HG02840 (cell line): Measurements from ENCODE around the gene RPL6.
"Not testable (repeated sequence)": the region's sequence is repeated elsewhere in the genome, so short reads cannot be mapped to it uniquely, and the experiment has no call there.

Experiments used
- ATAC-seq: cut with Tn5 transposase; IDR thresholded peaks from one replicate; pipeline ENCODE4 v1.9.1; 2021; ENCODE audit warnings: mild to moderate bottlenecking, moderate library complexity, moderate number of reproducible peaks; ENCODE audit not compliant: unreplicated experiment, low FRiP score

Gene RPL6

GRCh38 chr12:112409064-112409905 lies at the start of gene RPL6:
TSS of gene RPL6 (minus strand) at chr12:112409605. CDS start at chr12:112408656, 949 bp downstream.
- ATAC-seq: peak; percentile 82

DNA sequence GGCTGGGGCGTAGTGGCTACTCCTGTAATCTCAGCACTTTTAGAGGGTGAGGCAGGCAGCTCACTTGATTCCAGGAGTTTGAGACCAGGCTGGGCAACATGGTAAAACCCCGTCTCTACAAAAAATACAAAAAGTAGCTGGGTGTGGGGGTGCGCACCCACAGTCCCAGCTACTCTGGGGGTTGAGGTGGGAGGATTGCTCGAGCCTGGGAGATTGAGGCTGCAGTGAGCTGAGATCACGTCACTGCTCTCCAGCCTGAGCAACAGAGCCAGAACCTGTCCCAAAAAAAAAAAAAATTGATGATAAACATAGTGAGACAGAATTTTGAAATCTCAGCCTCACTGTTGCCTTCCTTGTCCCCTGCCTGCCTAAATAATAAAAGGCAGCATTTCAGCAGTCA lies 49.3 kb upstream of the RPL6 start:
- ATAC-seq: no peak

DNA sequence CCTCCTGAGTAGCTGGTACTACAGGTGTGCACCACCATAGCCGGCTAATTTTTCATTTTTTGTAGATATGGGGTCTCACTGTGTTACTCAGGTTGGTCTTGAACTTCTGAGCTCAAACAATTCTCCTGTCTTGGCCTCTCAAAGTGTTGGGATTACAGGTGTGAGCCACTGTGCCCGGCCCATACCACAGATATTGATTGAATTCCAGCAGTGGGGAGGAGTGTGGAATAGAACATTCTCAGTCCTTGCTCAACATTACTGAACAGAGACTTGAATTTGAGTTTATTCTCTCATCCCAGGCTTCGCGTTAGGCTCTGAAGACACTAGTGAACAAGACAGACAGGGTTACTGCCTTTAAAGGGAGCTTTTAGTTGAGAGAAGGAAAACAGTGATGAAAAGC lies 48.9 kb upstream of the RPL6 start:
- no peak for ATAC-seq

GRCh38 chr12:112457142-112457541 lies 47.7 kb upstream of the RPL6 start:
- not testable (repeated sequence) for ATAC-seq

DNA sequence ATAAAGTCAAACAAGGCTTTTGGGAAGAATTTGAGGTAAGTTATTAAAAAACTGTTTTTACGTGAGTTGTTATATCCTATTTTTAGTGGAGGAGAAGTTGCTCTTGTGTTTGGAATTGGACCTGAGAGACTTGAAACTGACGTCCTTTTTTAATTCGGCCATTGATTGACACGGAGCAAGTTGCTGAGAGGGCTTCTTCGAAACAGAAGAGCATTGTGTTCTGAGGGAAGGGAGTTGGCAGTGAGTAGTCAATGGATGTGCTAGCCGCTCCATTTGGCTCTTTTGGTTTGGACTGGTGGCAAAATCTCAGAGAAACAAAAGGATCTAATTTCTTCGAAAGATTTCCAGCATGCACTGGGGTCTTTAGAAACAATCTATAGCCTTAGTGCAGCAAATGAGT lies 46.6 kb upstream of the RPL6 start:
- no peak for ATAC-seq

DNA sequence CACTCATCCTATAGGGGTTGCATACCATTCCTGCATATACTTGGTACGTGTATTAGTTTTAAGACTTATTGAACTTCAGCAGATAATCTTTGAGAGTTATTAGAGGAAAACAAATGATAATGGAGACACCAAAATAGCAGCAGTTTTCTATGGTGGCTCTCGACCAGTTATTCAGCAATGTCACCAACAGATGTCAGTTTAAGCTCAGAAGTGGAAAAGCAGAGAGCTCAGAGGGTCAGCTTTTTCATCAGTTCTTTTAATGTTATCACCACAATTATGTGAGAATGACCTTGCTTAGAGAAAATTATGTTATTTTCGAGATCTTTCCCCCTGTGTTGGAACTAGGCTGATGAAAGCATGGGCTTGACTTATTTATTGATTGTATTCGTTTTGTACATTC lies 41.3 kb upstream of the RPL6 start:
- no peak for ATAC-seq

DNA sequence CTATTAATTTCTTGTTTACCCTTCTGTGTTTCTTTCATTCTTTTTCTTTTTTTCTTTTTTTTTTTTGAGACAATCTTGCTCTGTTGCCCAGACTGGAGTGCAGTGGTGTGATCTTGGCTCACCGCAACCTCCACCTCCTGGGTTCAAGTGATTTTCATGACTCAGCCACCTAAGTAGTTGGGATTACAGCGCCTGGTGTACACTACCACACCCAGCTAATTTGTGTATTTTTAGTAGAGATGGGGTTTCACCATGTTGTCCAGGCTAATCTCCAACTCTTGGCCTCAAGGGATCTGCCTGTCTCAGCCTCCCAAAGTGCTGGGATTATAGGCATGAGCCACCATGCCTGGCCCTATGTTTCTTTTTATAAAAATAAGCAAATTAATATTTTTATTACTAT lies 38.8 kb upstream of the RPL6 start:
- not testable (repeated sequence) for ATAC-seq

- ATAC-seq: no peak
These were observed 37.7 kb upstream of the RPL6 start for GRCh38 chr12:112447106-112447505.

DNA sequence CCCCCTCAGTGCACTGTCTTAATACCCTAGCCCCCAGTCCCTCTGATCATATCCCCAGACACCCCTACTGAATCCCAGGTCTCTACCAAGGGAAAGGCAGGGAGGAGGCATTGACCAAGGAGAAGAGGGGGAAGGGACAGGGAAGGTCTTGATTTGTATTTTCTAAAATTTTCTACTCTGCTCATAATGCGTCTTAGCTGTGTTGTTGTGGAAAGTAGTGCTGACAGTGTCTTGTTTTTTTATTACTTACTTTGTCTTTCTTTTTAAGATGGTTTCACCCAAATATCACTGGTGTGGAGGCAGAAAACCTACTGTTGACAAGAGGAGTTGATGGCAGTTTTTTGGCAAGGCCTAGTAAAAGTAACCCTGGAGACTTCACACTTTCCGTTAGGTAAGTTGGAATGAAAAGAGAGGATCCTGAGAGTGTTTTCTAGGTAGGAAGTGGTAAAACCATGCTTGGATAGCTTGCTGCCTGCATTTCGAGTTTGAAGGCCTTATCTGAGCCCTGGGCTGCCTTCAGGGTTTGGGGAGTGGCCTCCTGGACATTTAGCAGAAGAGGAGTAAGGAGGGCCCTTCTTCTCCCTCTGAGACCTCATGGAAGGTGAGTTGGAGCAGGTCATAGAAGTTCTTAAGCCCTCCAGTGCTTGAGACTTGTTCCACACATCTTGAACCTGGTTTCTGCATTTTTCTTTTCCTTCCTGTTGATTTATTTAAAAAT lies 36.8 kb upstream of the RPL6 start:
- ATAC-seq: no peak

DNA sequence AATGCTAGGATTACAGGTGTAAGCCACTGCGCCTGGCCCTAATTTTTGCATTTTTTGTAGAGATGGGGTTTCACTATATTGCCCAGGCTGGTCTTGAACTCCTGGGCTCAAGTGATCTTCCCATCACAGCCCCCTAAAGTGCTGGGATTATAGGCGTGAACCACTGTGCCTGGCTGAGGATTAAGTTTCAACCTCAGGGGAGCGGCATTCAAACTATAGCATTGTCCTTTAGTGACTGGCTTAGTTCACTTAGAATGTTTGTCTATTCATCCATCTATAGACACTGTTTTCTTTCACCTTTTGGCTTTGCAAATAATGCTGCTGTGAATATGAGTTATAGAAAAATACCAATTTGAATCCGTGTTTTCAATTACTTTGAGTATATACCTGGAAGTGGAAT lies 34.5 kb upstream of the RPL6 start:
- no peak for ATAC-seq

DNA sequence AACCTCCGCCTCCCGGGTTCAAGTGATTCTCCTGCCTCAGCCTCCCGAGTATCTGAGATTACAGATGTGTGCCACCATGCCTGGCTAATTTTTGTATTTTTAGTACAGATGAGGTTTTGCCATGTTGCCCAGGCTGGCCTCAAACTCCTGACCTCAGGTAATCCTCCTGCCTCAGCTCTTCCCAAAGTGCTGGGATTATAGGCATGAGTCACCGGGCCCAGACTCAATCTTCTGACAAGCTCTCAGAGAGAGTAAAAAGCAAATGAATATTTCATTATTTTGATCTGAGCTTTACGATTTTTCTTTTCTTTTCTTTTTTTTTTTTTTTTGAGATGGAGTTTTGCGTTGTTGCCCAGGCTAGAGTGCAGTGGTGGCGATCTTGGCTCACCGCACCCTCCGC lies 31.2 kb upstream of the RPL6 start:
- not testable (repeated sequence) for ATAC-seq

GRCh38 chr12:112439769-112440168 lies 30.4 kb upstream of the RPL6 start:
- ATAC-seq: no peak

GRCh38 chr12:112438645-112439044 lies 29.2 kb upstream of the RPL6 start:
- ATAC-seq: not testable (repeated sequence)

- ATAC-seq: no peak
These were observed 24.1 kb upstream of the RPL6 start for GRCh38 chr12:112433551-112433950.

- ATAC-seq: no peak
These were observed 22.6 kb upstream of the RPL6 start for GRCh38 chr12:112431965-112432364.

- no peak for ATAC-seq
These were observed 21.5 kb upstream of the RPL6 start for GRCh38 chr12:112430929-112431328.

- ATAC-seq: no peak
These were observed 18.4 kb upstream of the RPL6 start for GRCh38 chr12:112427760-112428159.

DNA sequence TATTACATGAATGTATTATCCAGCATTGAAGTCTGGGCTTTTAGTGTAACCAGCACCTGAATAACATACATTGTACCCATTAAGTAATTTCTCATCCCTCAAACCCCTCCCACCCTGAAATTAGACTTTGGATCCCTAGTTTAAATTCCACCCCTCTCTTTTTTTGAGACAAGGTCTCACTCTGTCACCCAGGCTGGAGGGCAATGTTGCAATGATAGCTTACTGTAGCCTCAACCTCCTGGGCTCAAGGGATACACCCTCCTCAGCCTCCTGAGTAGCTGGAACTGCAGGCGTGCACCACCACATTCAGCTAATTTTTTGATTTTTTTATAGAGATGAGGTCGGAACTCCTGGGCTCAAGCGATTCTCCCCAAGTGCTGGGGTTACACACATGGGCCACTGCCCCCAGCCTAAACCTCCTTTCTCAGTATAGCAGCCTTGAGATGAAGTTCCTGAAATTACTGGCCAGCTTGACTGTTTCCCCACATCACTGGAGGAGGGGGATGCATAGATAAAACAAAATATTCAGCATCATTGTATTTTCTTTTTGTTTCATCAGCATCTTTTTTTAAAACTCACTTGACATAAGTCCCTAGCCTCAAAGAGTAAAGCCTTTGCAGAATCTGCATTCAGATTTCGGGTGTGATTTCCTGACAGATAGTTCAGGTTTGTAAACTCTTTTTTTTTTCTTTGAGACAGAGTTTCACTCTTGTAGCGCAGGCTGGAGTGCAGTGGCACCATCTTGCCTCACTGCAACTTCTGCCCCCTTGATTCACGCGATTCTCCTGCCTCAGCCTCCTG lies 16.4 kb upstream of the RPL6 start:
- no peak for ATAC-seq

GRCh38 chr12:112424126-112424525 lies 14.7 kb upstream of the RPL6 start:
- no peak for ATAC-seq

DNA sequence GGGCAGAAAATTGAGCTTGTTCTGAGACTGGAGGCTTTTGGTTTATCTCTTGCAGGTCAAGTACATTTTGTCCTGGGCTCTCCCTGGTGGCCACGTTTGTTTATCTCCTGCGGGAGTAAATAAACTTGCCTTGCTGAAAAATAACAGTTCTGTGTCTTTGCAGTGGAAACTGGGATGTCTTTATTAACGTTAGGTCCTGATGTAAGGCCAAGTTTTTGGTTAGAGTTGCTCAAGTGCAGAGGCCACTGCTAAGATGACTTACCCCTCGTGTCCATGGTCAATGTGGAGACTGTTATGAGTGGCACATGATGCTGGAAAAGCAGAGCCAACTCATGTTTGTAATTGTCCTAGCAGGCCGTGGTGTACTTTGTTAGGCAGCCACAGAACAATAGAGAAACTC lies 13.1 kb upstream of the RPL6 start:
- ATAC-seq: no peak

- ATAC-seq: no peak
These were observed 12.0 kb upstream of the RPL6 start for GRCh38 chr12:112421363-112421762.
